ENCODE measurements around the gene CPN1. TPM values are rescaled to one million over a fixed set of nuclear protein-coding genes. Genes with fewer than 3 reads are reported as not detected.

CPN1 gene
- not detected in 2 replicates for total RNA-seq

GRCh38 chr10:100081075-100082001 is at the start of gene CPN1:
Gene CPN1 (minus strand): TSS chr10:100081869. CDS start chr10:100081625, 244 bp downstream.

GRCh38 chr10:100009793-100010676 is 71.6 kb downstream of the CPN1 start, which contains the start of gene DNMBP:
Gene DNMBP (minus strand): TSS chr10:100009947. CDS start chr10:99972124, 37,823 bp downstream.

Other genes starting within 250 kb of the CPN1 start
- 27.3 and 82.0 TPM in 2 replicates for gene DNMBP, start 71.9 kb downstream of the CPN1 start, total RNA-seq
- 41.6 and 74.6 TPM in 2 replicates for gene ERLIN1, start 104.2 kb upstream of the CPN1 start, total RNA-seq
- gene CHUK, start 147.7 kb upstream of the CPN1 start, total RNA-seq, result 32.7 and 37.8 TPM in 2 replicates
- 20.4 and 24.9 TPM in 2 replicates for gene CWF19L1, start 185.8 kb upstream of the CPN1 start, total RNA-seq
- 63.1 and 68.6 TPM in 2 replicates for gene BLOC1S2, start 204.8 kb upstream of the CPN1 start, total RNA-seq
- gene PKD2L1, start 248.4 kb upstream of the CPN1 start, total RNA-seq, result not detected in 2 replicates